Cardiac atrium fibroblast (primary cell): Measurements from ENCODE around the gene TAF11L11. TPM values are rescaled to one million over a fixed set of nuclear protein-coding genes. Genes with fewer than 3 reads are reported as not detected.

Experiments used
- total RNA-seq: library from RNA; depleted of rRNA; stranded (reverse); fragments of >200 nt; gene quantifications from 2 replicates; pipeline ENCODE4 v1.2.3, GENCODE V29; 2015

Gene TAF11L11
- total RNA-seq = not detected in 2 replicates

DNA sequence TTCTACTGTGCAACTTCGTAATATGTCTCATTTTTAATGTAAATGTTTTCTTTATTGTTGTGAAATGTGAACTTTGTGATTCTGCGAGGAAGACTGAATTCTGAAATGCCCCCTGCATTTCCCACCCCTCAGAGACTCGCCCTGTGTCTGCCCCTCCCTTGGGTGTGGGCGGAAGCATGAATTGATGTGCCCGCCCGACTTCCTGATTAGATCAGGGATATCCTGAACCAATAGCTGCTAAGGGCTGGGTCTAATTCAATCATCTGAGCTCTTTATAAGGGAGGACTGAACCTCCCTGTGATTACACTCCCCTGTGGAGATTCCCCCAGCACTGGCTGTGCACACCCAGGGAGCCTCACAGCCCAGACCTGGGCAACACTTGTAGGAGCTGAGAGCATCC is at the start of gene TAF11L11:
TAF11L11 (plus strand) TSS at position 304 of the 400 bp plus-strand sequence.

GRCh38 chr5:17585658-17586057 is 18.3 kb upstream of the TAF11L11 start, which contains the start of gene TAF11L7:
TSS of gene TAF11L7 (minus strand) at chr5:17585758.

GRCh38 chr5:17590860-17591259 is 13.1 kb upstream of the TAF11L11 start, which contains the start of gene TAF11L8:
TSS of gene TAF11L8 (minus strand) at chr5:17590960.

DNA sequence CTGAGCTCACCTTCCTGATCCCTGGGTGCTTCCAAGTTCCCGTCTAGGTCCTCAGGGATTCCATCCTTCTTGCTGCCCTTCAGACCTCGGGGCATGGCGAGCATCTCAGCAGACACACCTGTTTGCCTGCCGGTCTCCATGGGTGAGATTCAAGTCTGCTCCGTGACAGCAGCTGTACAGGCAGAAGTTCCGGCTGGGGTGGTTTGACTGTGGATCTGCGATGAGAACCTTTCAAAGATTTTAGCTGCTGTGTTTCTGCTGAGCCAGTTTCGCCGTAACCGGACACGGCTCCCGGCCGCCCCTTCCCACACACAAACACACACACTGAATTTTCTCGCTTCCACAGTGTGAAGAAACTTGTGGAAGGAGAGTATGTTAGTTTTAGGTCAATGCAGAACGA is 9.7 kb upstream of the TAF11L11 start, which contains the start of gene TAF11L9:
TAF11L9 (minus strand) TSS at position 140 of the 400 bp plus-strand sequence.

GRCh38 chr5:17597728-17598127 is 6.3 kb upstream of the TAF11L11 start, which contains the start of gene TAF11L10:
TSS of gene TAF11L10 (minus strand) at chr5:17597828.

DNA sequence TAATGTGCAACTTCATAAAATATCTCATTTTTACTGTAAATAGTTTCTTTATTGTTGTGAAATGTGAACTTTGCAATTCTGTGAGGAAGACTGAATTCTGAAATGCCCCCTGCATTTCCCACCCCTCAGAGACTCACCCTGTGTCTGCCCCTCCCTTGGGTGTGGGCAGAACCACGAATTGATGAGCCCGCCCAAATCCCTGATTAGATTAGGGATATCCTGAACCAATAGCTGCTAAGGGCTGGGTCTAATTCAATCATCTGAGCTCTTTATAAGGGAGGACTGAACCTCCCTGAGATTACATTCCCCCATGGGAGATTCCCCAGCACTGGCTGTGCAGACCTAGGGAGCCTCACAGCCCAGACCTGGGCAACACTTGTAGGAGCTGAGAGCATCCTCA is 6.1 kb downstream of the TAF11L11 start, which contains the start of gene TAF11L12:
TAF11L12 (plus strand) TSS at position 301 of the 400 bp plus-strand sequence.

GRCh38 chr5:17631788-17632187 is 27.8 kb downstream of the TAF11L11 start, which contains the start of gene TAF11L13:
TSS of gene TAF11L13 (plus strand) at chr5:17632088.

GRCh38 chr5:17634160-17634559 is 30.2 kb downstream of the TAF11L11 start, which contains the start of gene TAF11L14:
TSS of gene TAF11L14 (plus strand) at chr5:17634460.

Other genes with a start within 250 kb of the TAF11L11 start
- gene TAF11L2, start 106.0 kb upstream of the TAF11L11 start, total RNA-seq = not detected in 2 replicates
- gene TAF11L3, start 85.8 kb upstream of the TAF11L11 start, total RNA-seq = not detected in 2 replicates
- gene TAF11L4, start 82.4 kb upstream of the TAF11L11 start, total RNA-seq = not detected in 2 replicates
- not detected in 2 replicates for gene TAF11L5, start 78.9 kb upstream of the TAF11L11 start, total RNA-seq
- not detected in 2 replicates for gene TAF11L6, start 75.5 kb upstream of the TAF11L11 start, total RNA-seq
- not detected in 2 replicates for gene TAF11L7, start 18.4 kb upstream of the TAF11L11 start, total RNA-seq
- not detected in 2 replicates for gene TAF11L8, start 13.2 kb upstream of the TAF11L11 start, total RNA-seq
- gene TAF11L9, start 9.8 kb upstream of the TAF11L11 start, total RNA-seq = not detected in 2 replicates
- not detected in 2 replicates for gene TAF11L10, start 6.4 kb upstream of the TAF11L11 start, total RNA-seq
- not detected in 2 replicates for gene TAF11L12, start 6.2 kb downstream of the TAF11L11 start, total RNA-seq
- not detected in 2 replicates for gene TAF11L13, start 27.9 kb downstream of the TAF11L11 start, total RNA-seq
- gene TAF11L14, start 30.3 kb downstream of the TAF11L11 start, total RNA-seq = not detected in 2 replicates